CD14-positive monocyte (primary cell): ENCODE data around the gene COX6B1. TPM values are rescaled to one million over a fixed set of nuclear protein-coding genes. Genes with fewer than 3 reads are reported as not detected.

Experiments used
- DNase-seq, 3 donors: peaks; one replicate each; pipeline ENCODE4 v3.0.0-alpha.2; 2011 to 2022
- H2AFZ ChIP-seq: 2 replicates; pipeline ENCODE4 v1.6.0; 2012; ENCODE audit warnings: mild to moderate bottlenecking, low read depth, low read length, inconsistent platforms; ENCODE audit not compliant: insufficient read depth, poor library complexity, severe bottlenecking
- H3K27ac ChIP-seq, 2 donors: 1 replicate in 1 of 2; 2 replicates in 1 of 2; pipeline ENCODE4 v1.5.1; 2012 to 2013; ENCODE audit warnings: low read length in 2 of 2, control low read depth in 1 of 2, inconsistent platforms in 1 of 2, low read depth in 1 of 2, mild to moderate bottlenecking in 1 of 2
- H3K27me3 ChIP-seq, 2 donors: one replicate each; pipeline versions ENCODE4 v1.6.0 to v1.6.1; 2011 to 2013; ENCODE audit warnings: low read length in 2 of 2; ENCODE audit not compliant: control insufficient read depth in 2 of 2, insufficient read depth in 2 of 2
- H3K36me3 ChIP-seq, 2 donors: replicated peaks in 1 of 2; 1 replicate in 1 of 2; 2 replicates in 1 of 2; pipeline versions ENCODE4 v1.5.1 to v1.6.1; 2012 to 2013; ENCODE audit warnings: low read length in 2 of 2, control low read depth in 1 of 2, inconsistent platforms in 1 of 2, mild to moderate bottlenecking in 1 of 2; ENCODE audit not compliant: insufficient read depth in 2 of 2, control insufficient read depth in 1 of 2
- H3K4me1 ChIP-seq, 2 donors: 1 replicate in 1 of 2; 2 replicates in 1 of 2; pipeline versions ENCODE4 v1.5.1 to v1.6.1; 2012 to 2013; ENCODE audit warnings: low read length in 2 of 2, control low read depth in 1 of 2, inconsistent platforms in 1 of 2, mild to moderate bottlenecking in 1 of 2, moderate library complexity in 1 of 2; ENCODE audit not compliant: insufficient read depth in 2 of 2, control insufficient read depth in 1 of 2
- H3K4me2 ChIP-seq: replicated peaks from 2 replicates; pipeline ENCODE3; 2012; ENCODE audit warnings: low read length, moderate library complexity, mild to moderate bottlenecking; ENCODE audit not compliant: poor library complexity, severe bottlenecking; ENCODE audit errors: extremely low read depth
- H3K4me3 ChIP-seq, 3 experiments: fragments of 200-600 bp in 1 of 3; sonication (generic) in 1 of 3; replicated peaks in 1 of 3; 1 replicate in 2 of 3; 2 replicates in 1 of 3; pipeline ENCODE4 v1.5.1; 2011 to 2013; ENCODE audit warnings: low read length in 3 of 3, mild to moderate bottlenecking in 3 of 3, control low read depth in 2 of 3, low read depth in 2 of 3, inconsistent platforms in 1 of 3, moderate library complexity in 1 of 3
- H3K79me2 ChIP-seq: 2 replicates; pipeline ENCODE4 v1.6.0; 2012; ENCODE audit warnings: mild to moderate bottlenecking, control low read depth, inconsistent platforms, low read length, moderate library complexity; ENCODE audit not compliant: insufficient read depth
- H3K9ac ChIP-seq: 2 replicates; pipeline ENCODE4 v1.6.0; 2017; ENCODE audit warnings: low read length, mild to moderate bottlenecking; ENCODE audit not compliant: insufficient read depth, poor library complexity, severe bottlenecking
- H3K9me3 ChIP-seq, 2 donors: replicated peaks in 1 of 2; 1 replicate in 1 of 2; 2 replicates in 1 of 2; pipeline versions ENCODE4 v1.5.1 to v1.6.1; 2012 to 2013; ENCODE audit warnings: low read length in 2 of 2, control low read depth in 1 of 2; ENCODE audit not compliant: control insufficient read depth in 1 of 2, insufficient read depth in 1 of 2
- H4K20me1 ChIP-seq: 2 replicates; pipeline ENCODE4 v1.6.0; 2012; ENCODE audit warnings: mild to moderate bottlenecking, low read length, control low read depth, moderate library complexity; ENCODE audit not compliant: insufficient read depth
- H3K27ac Mint-ChIP-seq, 7 donors: one replicate each; pipeline ENCODE4 v1.8.0; 2020; ENCODE audit warnings: mild to moderate bottlenecking in 7 of 7, mixed read lengths in 7 of 7, moderate library complexity in 6 of 7, inconsistent platforms in 2 of 7
- H3K27me3 Mint-ChIP-seq, 3 donors: one replicate each; pipeline ENCODE4 v1.8.0; 2021 to 2022; ENCODE audit warnings: low read depth in 3 of 3, mild to moderate bottlenecking in 3 of 3, mixed read lengths in 3 of 3, moderate library complexity in 3 of 3, inconsistent platforms in 1 of 3
- H3K36me3 Mint-ChIP-seq, 2 donors: one replicate each; pipeline ENCODE4 v1.8.0; 2020; ENCODE audit warnings: mixed read lengths in 2 of 2, inconsistent platforms in 1 of 2, mild to moderate bottlenecking in 1 of 2
- H3K4me1 Mint-ChIP-seq: one replicate; pipeline ENCODE4 v1.8.0; 2020; ENCODE audit warnings: mild to moderate bottlenecking, mixed read lengths
- H3K4me3 Mint-ChIP-seq, 2 donors: one replicate each; pipeline ENCODE4 v1.8.0; 2020; ENCODE audit warnings: mild to moderate bottlenecking in 2 of 2, mixed read lengths in 2 of 2, moderate library complexity in 1 of 2
- H3K9me3 Mint-ChIP-seq, 7 donors: one replicate each; pipeline ENCODE4 v1.8.0; 2020 to 2022; ENCODE audit warnings: mixed read lengths in 7 of 7, mild to moderate bottlenecking in 6 of 7, moderate library complexity in 6 of 7, inconsistent platforms in 2 of 7
- CTCF ChIP-seq: fragments of 200-600 bp; IDR thresholded peaks from one replicate; pipeline ENCODE4 v1.8.0; 2022; ENCODE audit warnings: antibody characterized with exemption, mild to moderate bottlenecking
- WGBS: methylation state at CpG from one replicate; pipeline ENCODE4 v1.1.5; 2013; ENCODE audit warnings: missing lambda C conversion rate; ENCODE audit not compliant: insufficient coverage; 5-methylcytosine and 5-hydroxymethylcytosine counted together
- intact Hi-C, 2 donors: fragments of 100-400 bp; cut with micrococcal nuclease; formaldehyde crosslinking; loops; one replicate each; pipeline versions ENCODE4 v1.15.0 to v1.15.1; 2023
- polyA plus RNA-seq, 3 donors: library from polyadenylated mRNA; depleted of rRNA in 1 of 3; unstranded in 2 of 3; stranded (reverse) in 1 of 3; fragments of 300-500 nt in 2 of 3; fragments of >200 nt in 1 of 3; fragmentation: Illumina TruSeq in 2 of 3; gene quantifications; 1 replicate in 2 of 3; 2 replicates in 1 of 3; pipeline ENCODE4 v1.2.3, GENCODE V29; 2012 to 2021

Gene COX6B1
- polyA plus RNA-seq, 3 donors = 611 to 948 (median 825) TPM

- Mint-ChIP-seq H3K27me3 (peaks cover 8 to 14% (median 13%) of the 10 kb centered on the region in 3 donors), H3K36me3 (peaks cover 33 to 42% of the 10 kb centered on the region in 2 donors), H3K27ac (no peak overlapping the region), H3K9me3 (no peaks in the 10 kb centered on the region), H3K4me3 (no peak overlapping the region), H3K4me1 (peaks cover 11% of the 10 kb centered on the region)
- Histone ChIP-seq H3K79me2 (no peaks in the 10 kb centered on the region), H3K9ac (no peak overlapping the region), H2AFZ (no peak overlapping the region), H3K9me3 (no peaks in the 10 kb centered on the region), H3K27ac (no peak overlapping the region), H3K4me2 (no peak overlapping the region), H3K36me3 (peaks cover 25 to 42% of the 10 kb centered on the region in 2 donors), H3K4me1 (peaks cover 25 to 27% of the 10 kb centered on the region in 2 donors), H3K27me3 (peaks cover 0 to 2% of the 10 kb centered on the region in 2 donors), H4K20me1 (no peaks in the 10 kb centered on the region), H3K4me3 (no peak overlapping the region)
- 80% methylated on average over 6 of the region's 6 CpGs for WGBS
- no peak for DNase-seq
- TF ChIP-seq CTCF = no peak
- intact Hi-C loops = no loop called here
Observed at GRCh38 chr19:35639321-35639639, 8.8 kb upstream of the COX6B1 start.

GRCh38 chr19:35639863-35640262 is 8.3 kb upstream of the COX6B1 start:
- TF ChIP-seq CTCF = no peak
- peaks cover 8 to 14% (median 13%) of the 10 kb centered on the region in 3 donors for H3K27me3 Mint-ChIP-seq
- Histone ChIP-seq H3K9ac (no peak overlapping the region), H2AFZ (no peak overlapping the region), H3K4me2 (no peak overlapping the region), H3K4me3 (no peak overlapping the region), H4K20me1 (no peaks in the 10 kb centered on the region), H3K9me3 (no peaks in the 10 kb centered on the region), H3K79me2 (no peaks in the 10 kb centered on the region), H3K27me3 (peaks cover 0 to 2% of the 10 kb centered on the region in 2 donors), H3K4me1 (peaks cover 29 to 33% of the 10 kb centered on the region in 2 donors), H3K27ac (no peak overlapping the region), H3K36me3 (peaks cover 23 to 36% of the 10 kb centered on the region in 2 donors)
- no peak overlapping the region for H3K4me3 Mint-ChIP-seq
- H3K4me1 Mint-ChIP-seq = peaks cover 16% of the 10 kb centered on the region
- no peaks in the 10 kb centered on the region for H3K9me3 Mint-ChIP-seq
- peak overlapping the region in 2 of 7 donors; percentile 34 to 59 for H3K27ac Mint-ChIP-seq
- peaks cover 29 to 36% of the 10 kb centered on the region in 2 donors for H3K36me3 Mint-ChIP-seq
- DNase-seq = no peak
- intact Hi-C loops = loop anchor here in 1 of 2 donors (10.0 kb wide), 1 partner anchor 105 kb away; the partner anchor contains the start of genes IGFLR1, LIN37, PSENEN and U2AF1L4
- 85% methylated on average over 2 of the region's 8 CpGs for WGBS
